Left lung (tissue), 10 donors: ENCODE results near the gene UST. TPM values are rescaled to one million over a fixed set of nuclear protein-coding genes. Genes with fewer than 3 reads are reported as not detected.

Source experiments
- ATAC-seq: fragments of 200-7000 bp; cut with Tn5 transposase; one replicate; pipeline ENCODE4 v1.9.1; 2020; ENCODE audit warnings: moderate library complexity
- DNase-seq, 4 donors: peaks; one replicate each; pipeline ENCODE4 v3.0.0-alpha.2; 2013 to 2020
- H3K27ac ChIP-seq, 2 donors: fragments of 200-600 bp; sonication (generic) in 1 of 2; one replicate each; pipeline versions ENCODE4 v1.5.0 to v1.8.0; 2020 to 2021
- H3K27me3 ChIP-seq, 2 donors: fragments of 200-600 bp; sonication (generic) in 1 of 2; one replicate each; pipeline versions ENCODE4 v1.5.0 to v1.8.0; 2020 to 2021
- H3K36me3 ChIP-seq, 2 donors: fragments of 200-600 bp; sonication (generic) in 1 of 2; one replicate each; pipeline versions ENCODE4 v1.5.0 to v1.8.0; 2020 to 2021
- H3K4me1 ChIP-seq, 2 donors: fragments of 200-600 bp; one replicate each; pipeline ENCODE4 v1.8.0; 2021
- H3K4me3 ChIP-seq, 2 donors: fragments of 200-600 bp; sonication (generic) in 1 of 2; one replicate each; pipeline versions ENCODE4 v1.5.0 to v1.8.0; 2020 to 2021; ENCODE audit warnings: mild to moderate bottlenecking in 1 of 2
- H3K9me3 ChIP-seq, 2 donors: fragments of 200-600 bp; sonication (generic) in 1 of 2; one replicate each; pipeline versions ENCODE4 v1.5.0 to v1.8.0; 2020 to 2021
- intact Hi-C, 2 donors: fragments of 100-400 bp; cut with DNase I; formaldehyde crosslinking; loops; one replicate each; pipeline versions ENCODE4 v1.11.2 to v1.14.2; 2022
- polyA plus RNA-seq, 6 donors: library from polyadenylated mRNA; unstranded; fragments of 120-200 nt; gene quantifications; one replicate each; pipeline ENCODE4 v1.2.1, GENCODE V29; 2013; ENCODE audit not compliant: insufficient read length in 6 of 6
- total RNA-seq, 2 donors: library from RNA; stranded (reverse); fragmentation: NEBNext Ultra II Directional; extraction: Animal tissue kit (Norgen Biotek cat#: 25700); gene quantifications; one replicate each; pipeline ENCODE4 v1.2.1, GENCODE V29; 2021
- TF ChIP-seq, protein P1 (sequence below), 2 donors: fragments of 200-600 bp; sonication (generic) in 1 of 2; IDR thresholded peaks; one replicate each; pipeline versions ENCODE4 v1.5.0 to v1.8.0; 2021; ENCODE audit warnings: antibody characterized with exemption in 2 of 2
- donor health status: DM: no; HTN: yes; CAD: no.
- donor health status: DM: no; HTN: no; CAD: no.

Gene UST
- total and polyA plus RNA-seq, 8 donors: 7.4 to 17.0 (median 9.5) TPM

- no peak overlapping the region for H3K27ac ChIP-seq
- H3K9me3 ChIP-seq: no peaks in the 10 kb centered on the region
- no peaks in the 10 kb centered on the region for H3K4me1 ChIP-seq
- H3K27me3 ChIP-seq: no peaks in the 10 kb centered on the region
- H3K4me3 ChIP-seq: no peak overlapping the region
- no peak for DNase-seq
- intact Hi-C loops: no loop called here
- TF ChIP-seq, protein P1, sequence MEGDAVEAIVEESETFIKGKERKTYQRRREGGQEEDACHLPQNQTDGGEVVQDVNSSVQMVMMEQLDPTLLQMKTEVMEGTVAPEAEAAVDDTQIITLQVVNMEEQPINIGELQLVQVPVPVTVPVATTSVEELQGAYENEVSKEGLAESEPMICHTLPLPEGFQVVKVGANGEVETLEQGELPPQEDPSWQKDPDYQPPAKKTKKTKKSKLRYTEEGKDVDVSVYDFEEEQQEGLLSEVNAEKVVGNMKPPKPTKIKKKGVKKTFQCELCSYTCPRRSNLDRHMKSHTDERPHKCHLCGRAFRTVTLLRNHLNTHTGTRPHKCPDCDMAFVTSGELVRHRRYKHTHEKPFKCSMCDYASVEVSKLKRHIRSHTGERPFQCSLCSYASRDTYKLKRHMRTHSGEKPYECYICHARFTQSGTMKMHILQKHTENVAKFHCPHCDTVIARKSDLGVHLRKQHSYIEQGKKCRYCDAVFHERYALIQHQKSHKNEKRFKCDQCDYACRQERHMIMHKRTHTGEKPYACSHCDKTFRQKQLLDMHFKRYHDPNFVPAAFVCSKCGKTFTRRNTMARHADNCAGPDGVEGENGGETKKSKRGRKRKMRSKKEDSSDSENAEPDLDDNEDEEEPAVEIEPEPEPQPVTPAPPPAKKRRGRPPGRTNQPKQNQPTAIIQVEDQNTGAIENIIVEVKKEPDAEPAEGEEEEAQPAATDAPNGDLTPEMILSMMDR (IDR thresholded peaks at IDR 0.05): no peak
- ATAC-seq: no peak
- H3K36me3 ChIP-seq: no peaks in the 10 kb centered on the region
These were observed 237.8 kb downstream of the UST start for GRCh38 chr6:148984531-148985056.

- Histone ChIP-seq H3K36me3 (no peaks in the 10 kb centered on the region), H3K9me3 (no peaks in the 10 kb centered on the region), H3K4me3 (no peak overlapping the region), H3K4me1 (no peaks in the 10 kb centered on the region), H3K27me3 (no peaks in the 10 kb centered on the region), H3K27ac (no peak overlapping the region)
- DNase-seq (no peak), ATAC-seq (no peak)
- intact Hi-C loops: no loop called here
- TF ChIP-seq, protein P1 (IDR thresholded peaks at IDR 0.05): no peak
These were observed 238.7 kb downstream of the UST start for GRCh38 chr6:148985499-148985898.

- Histone ChIP-seq H3K27ac (no peak overlapping the region), H3K4me1 (no peaks in the 10 kb centered on the region), H3K9me3 (no peaks in the 10 kb centered on the region), H3K36me3 (no peaks in the 10 kb centered on the region), H3K4me3 (no peak overlapping the region), H3K27me3 (no peaks in the 10 kb centered on the region)
- TF ChIP-seq, protein P1 (IDR thresholded peaks at IDR 0.05): no peak
- intact Hi-C loops: no loop called here
- ATAC-seq: no peak
- DNase-seq: no peak
These were observed 239.8 kb downstream of the UST start for GRCh38 chr6:148986608-148987007.

DNA sequence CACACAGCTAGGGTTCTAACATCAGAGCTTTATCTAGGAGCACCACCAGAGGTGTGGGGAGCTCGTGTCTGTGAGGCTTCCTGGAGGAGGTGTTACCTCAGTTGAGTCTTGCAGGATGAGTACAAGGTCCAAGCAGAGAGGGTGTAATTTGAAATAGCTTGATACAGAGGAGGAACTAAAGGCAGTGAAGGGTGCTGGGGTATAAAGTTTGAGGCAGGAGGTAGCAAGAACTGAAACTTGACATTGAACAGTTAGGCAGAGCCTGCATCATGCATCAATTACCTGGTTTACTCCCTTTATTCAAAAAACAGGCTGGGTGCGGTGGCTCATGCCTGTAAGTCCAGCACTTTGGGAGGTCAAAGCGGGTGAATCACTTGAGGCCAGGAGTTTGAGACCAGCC, 241.2 kb downstream of the UST start:
- intact Hi-C loops: no loop called here
- DNase-seq: no peak
- no peaks in the 10 kb centered on the region for H3K4me1 ChIP-seq
- no peak overlapping the region for H3K4me3 ChIP-seq
- no peaks in the 10 kb centered on the region for H3K36me3 ChIP-seq
- ATAC-seq: no peak
- no peaks in the 10 kb centered on the region for H3K9me3 ChIP-seq
- TF ChIP-seq, protein P1 (IDR thresholded peaks at IDR 0.05): no peak
- H3K27ac ChIP-seq: no peak overlapping the region
- no peaks in the 10 kb centered on the region for H3K27me3 ChIP-seq

DNA sequence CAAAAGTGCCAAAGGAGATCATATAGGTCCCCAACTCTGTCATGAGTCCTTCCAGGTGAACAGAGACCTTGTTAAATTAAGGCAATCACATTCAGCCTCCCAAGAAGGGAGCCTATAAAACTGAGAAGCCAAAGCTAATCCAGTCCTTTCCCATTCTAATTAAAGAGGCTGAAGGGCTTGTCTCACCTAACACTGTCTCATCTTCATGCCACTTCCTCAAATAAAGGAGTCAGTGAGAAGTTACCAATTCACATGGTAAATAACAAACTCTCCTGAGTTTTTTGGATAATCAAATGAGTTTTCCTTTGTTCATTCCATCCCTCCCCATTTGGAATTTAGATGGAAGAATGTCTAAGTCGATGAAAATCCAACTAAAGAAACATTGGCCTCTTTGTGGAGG, 242.8 kb downstream of the UST start:
- ATAC-seq (no peak), DNase-seq (no peak)
- Histone ChIP-seq H3K27ac (no peak overlapping the region), H3K36me3 (no peaks in the 10 kb centered on the region), H3K4me3 (no peak overlapping the region), H3K4me1 (no peaks in the 10 kb centered on the region), H3K9me3 (peaks cover 0 to 2% of the 10 kb centered on the region in 2 donors), H3K27me3 (no peaks in the 10 kb centered on the region)
- intact Hi-C loops: no loop called here
- TF ChIP-seq, protein P1 (IDR thresholded peaks at IDR 0.05): no peak
